Sigmoid colon (tissue), 4 donors: ENCODE measurements around the gene SMTNL1.

Source experiments
- CTCF ChIP-seq, 4 experiments: fragments of 450-650 bp in 3 of 4; fragments of 200-600 bp in 1 of 4; IDR thresholded peaks; one replicate each; pipeline ENCODE4 v1.5.1; 2016 to 2019; ENCODE audit warnings: antibody characterized with exemption in 4 of 4, mild to moderate bottlenecking in 3 of 4, moderate library complexity in 2 of 4
- POLR2A ChIP-seq, 2 donors: fragments of 450-650 bp; IDR thresholded peaks; one replicate each; pipeline ENCODE4 v1.6.1; 2016; ENCODE audit warnings: antibody characterized with exemption in 2 of 2, mild to moderate bottlenecking in 2 of 2, moderate library complexity in 2 of 2
- POLR2AphosphoS5 ChIP-seq, 4 donors: sonication (generic); formaldehyde crosslinking; IDR thresholded peaks; one replicate each; pipeline ENCODE4 v1.6.1; 2017; ENCODE audit warnings: antibody characterized with exemption in 4 of 4

GRCh38 chr11:57545883-57546282 lies 8.5 kb downstream of the SMTNL1 start:
- TF ChIP-seq POLR2AphosphoS5 (IDR thresholded peaks at IDR 0.05) (no peak), CTCF (IDR thresholded peaks at IDR 0.05) (no peak), POLR2A (IDR thresholded peaks at IDR 0.05) (no peak)
